Tibial artery (tissue), 4 donors: ENCODE measurements around the gene C11orf52.

Experiments used
- DNase-seq, 2 donors: peaks; one replicate each; pipeline ENCODE4 v3.0.0-alpha.2; 2019
- H3K27ac ChIP-seq, 2 donors: fragments of 200-600 bp; sonication (generic) in 1 of 2; 1 replicate in 1 of 2; 2 replicates in 1 of 2; pipeline ENCODE4 v1.5.1; 2018 to 2019; ENCODE audit warnings: mild to moderate bottlenecking in 1 of 2
- H3K27me3 ChIP-seq, 2 donors: fragments of 200-600 bp; sonication (generic) in 1 of 2; one replicate each; pipeline versions ENCODE4 v1.5.1 to v1.6.0; 2016 to 2019
- H3K36me3 ChIP-seq, 3 donors: fragments of 200-600 bp; sonication (generic) in 2 of 3; one replicate each; pipeline ENCODE4 v1.5.1; 2016 to 2019; ENCODE audit warnings: mild to moderate bottlenecking in 2 of 3
- H3K4me1 ChIP-seq, 4 donors: fragments of 200-600 bp; sonication (generic) in 2 of 4; 1 replicate in 3 of 4; 2 replicates in 1 of 4; pipeline ENCODE4 v1.5.1; 2016 to 2019
- H3K4me3 ChIP-seq, 2 donors: fragments of 200-600 bp; sonication (generic) in 1 of 2; 1 replicate in 1 of 2; 2 replicates in 1 of 2; pipeline ENCODE4 v1.5.1; 2018 to 2019; ENCODE audit warnings: mild to moderate bottlenecking in 2 of 2
- H3K9me3 ChIP-seq, 3 donors: fragments of 200-600 bp; sonication (generic) in 1 of 3; one replicate each; pipeline ENCODE4 v1.5.1; 2016 to 2019
- CTCF ChIP-seq, 2 experiments: fragments of 200-600 bp in 1 of 2; fragments of 450-650 bp in 1 of 2; IDR thresholded peaks; one replicate each; pipeline ENCODE4 v1.5.1; 2017 to 2019; ENCODE audit warnings: antibody characterized with exemption in 2 of 2, mild to moderate bottlenecking in 1 of 2, moderate library complexity in 1 of 2
- intact Hi-C: fragments of 100-400 bp; cut with DNase I; formaldehyde crosslinking; loops from one replicate; pipeline ENCODE4 v1.15.0; 2023; ENCODE audit warnings: low total_unique reads

Gene C11orf52

GRCh38 chr11:111951565-111951964, 32.9 kb downstream of the C11orf52 start:
- Histone ChIP-seq H3K9me3 (no peaks in the 10 kb centered on the region), H3K27me3 (no peaks in the 10 kb centered on the region), H3K36me3 (no peaks in the 10 kb centered on the region), H3K27ac (no peak overlapping the region), H3K4me1 (peaks cover 0 to 5% (median under 1%) of the 10 kb centered on the region in 4 donors), H3K4me3 (no peak overlapping the region)
- no peak for TF ChIP-seq CTCF (IDR thresholded peaks at IDR 0.05)
- no peak for DNase-seq
- intact Hi-C loops = no loop called here

- peaks cover 0 to 4% (median under 1%) of the 10 kb centered on the region in 3 donors for H3K36me3 ChIP-seq
- H3K27ac ChIP-seq = no peak overlapping the region
- H3K27me3 ChIP-seq = no peaks in the 10 kb centered on the region
- H3K4me1 ChIP-seq = no peaks in the 10 kb centered on the region
- H3K9me3 ChIP-seq = no peaks in the 10 kb centered on the region
- no peak for TF ChIP-seq CTCF (IDR thresholded peaks at IDR 0.05)
- intact Hi-C loops = no loop called here
- no peak for DNase-seq
- H3K4me3 ChIP-seq = no peak overlapping the region
These were observed 35.4 kb downstream of the C11orf52 start for GRCh38 chr11:111954154-111954553.

- H3K36me3 ChIP-seq = peaks cover 0 to 6% (median 4%) of the 10 kb centered on the region in 3 donors
- no peak for DNase-seq
- no peaks in the 10 kb centered on the region for H3K4me1 ChIP-seq
- H3K27me3 ChIP-seq = no peaks in the 10 kb centered on the region
- no peak for TF ChIP-seq CTCF (IDR thresholded peaks at IDR 0.05)
- no peaks in the 10 kb centered on the region for H3K9me3 ChIP-seq
- no peak overlapping the region for H3K27ac ChIP-seq
- no peak overlapping the region for H3K4me3 ChIP-seq
- intact Hi-C loops = no loop called here
These were observed 39.1 kb downstream of the C11orf52 start for GRCh38 chr11:111957663-111958444.

GRCh38 chr11:111960916-111961315, 42.2 kb downstream of the C11orf52 start:
- Histone ChIP-seq H3K4me1 (no peaks in the 10 kb centered on the region), H3K36me3 (peaks cover 0 to 6% (median 4%) of the 10 kb centered on the region in 3 donors), H3K9me3 (no peaks in the 10 kb centered on the region), H3K27me3 (no peaks in the 10 kb centered on the region), H3K4me3 (no peak overlapping the region), H3K27ac (no peak overlapping the region)
- TF ChIP-seq CTCF (IDR thresholded peaks at IDR 0.05) = no peak
- DNase-seq = no peak
- intact Hi-C loops = no loop called here

GRCh38 chr11:111961389-111962300, 42.9 kb downstream of the C11orf52 start:
- Histone ChIP-seq H3K4me3 (no peak overlapping the region), H3K27me3 (no peaks in the 10 kb centered on the region), H3K4me1 (no peaks in the 10 kb centered on the region), H3K27ac (no peak overlapping the region), H3K9me3 (no peaks in the 10 kb centered on the region), H3K36me3 (peaks cover 0 to 6% (median 4%) of the 10 kb centered on the region in 3 donors)
- intact Hi-C loops = no loop called here
- no peak for TF ChIP-seq CTCF (IDR thresholded peaks at IDR 0.05)
- DNase-seq = no peak
